Measurements from ENCODE around the gene SDHA.
A peak's percentile ranks its signal among the peaks of the same experiment; 100 is the strongest.
"Not testable (repeated sequence)": the region's sequence is repeated elsewhere in the genome, so short reads cannot be mapped to it uniquely, and the experiment has no call there.

SDHA gene

DNA sequence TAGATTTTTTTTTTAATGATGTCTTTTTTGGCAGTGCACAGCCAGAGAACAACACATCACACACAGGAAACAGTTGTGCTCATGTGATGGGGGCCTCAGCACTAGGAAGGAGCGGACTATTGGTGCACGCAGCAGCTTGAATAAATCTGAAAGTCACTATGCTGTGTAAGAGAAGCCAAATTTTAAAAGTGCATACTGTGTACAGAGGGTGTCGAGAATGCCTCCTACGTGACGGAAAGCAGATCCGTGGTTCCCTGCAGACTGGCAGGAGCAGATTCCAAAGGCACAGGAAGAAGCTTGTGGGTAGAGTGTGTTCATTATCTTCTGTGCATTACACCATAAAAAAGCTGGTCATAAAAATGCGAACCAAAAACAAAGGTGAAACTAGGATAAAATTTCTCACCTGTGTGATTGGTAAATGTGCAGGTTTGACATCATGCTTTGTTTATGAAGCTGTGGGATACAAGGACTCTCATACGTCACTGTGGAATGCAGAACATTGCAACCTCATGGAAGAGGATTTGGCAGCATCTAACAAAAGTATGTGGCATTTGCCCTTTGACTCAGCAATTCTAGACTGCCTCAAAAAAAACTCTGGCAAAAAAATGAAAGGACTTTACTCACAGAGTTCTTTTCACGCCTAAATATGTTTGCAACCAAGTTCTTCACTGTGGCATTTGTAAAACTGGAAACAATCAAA, 45.3 kb downstream of the SDHA start:
- not testable (repeated sequence) for DNase-seq

- no peak for DNase-seq
Observed at GRCh38 chr5:264338-264737, 46.2 kb downstream of the SDHA start.

GRCh38 chr5:266311-267026, 48.3 kb downstream of the SDHA start:
- DNase-seq = not testable (repeated sequence)

GRCh38 chr5:267716-268115, 49.6 kb downstream of the SDHA start:
- DNase-seq = no peak

DNA sequence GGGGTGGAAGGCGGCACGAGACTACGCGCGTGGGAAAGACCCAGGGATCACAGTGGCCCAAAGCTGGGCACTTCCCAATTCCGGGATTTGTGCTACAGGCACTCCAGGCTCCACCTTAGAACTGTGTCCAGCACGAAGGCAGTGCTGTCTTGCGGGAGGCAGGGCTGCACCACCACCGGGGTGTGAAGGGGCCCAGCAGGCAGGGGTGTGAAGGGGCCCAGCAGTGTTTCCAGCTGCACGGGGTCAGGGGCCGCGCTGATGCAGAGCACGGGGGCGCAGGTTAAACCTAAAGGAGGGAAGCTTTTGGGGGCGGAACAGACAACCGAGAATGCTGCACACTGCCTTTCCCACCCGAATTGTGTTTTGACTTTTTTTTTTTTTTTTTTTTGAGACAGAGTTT, 52.2 kb downstream of the SDHA start:
- no peak for DNase-seq

DNA sequence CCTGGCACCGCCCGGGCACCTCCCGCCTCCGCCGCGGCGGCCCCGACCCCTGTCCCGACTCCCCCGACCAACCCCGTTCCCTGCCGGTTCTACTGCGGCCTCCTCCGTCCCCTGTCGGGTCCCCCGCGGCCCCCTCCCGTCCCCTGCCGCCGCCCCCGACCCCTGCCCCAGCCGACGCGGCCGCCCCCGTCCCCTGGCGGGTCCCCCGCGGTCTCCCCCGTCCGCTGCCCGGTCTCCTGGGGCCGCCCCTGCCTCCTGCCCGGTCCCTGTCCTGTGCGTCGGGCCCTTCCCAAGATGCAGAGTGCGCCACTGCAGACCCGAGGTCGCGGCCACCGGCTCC, 53.7 kb downstream of the SDHA start:
- DNase-seq = not testable (repeated sequence)

GRCh38 chr5:273091-273490, 55.0 kb downstream of the SDHA start:
- DNase-seq = not testable (repeated sequence)

GRCh38 chr5:273491-273890, 55.4 kb downstream of the SDHA start:
- DNase-seq = not testable (repeated sequence)

- not testable (repeated sequence) for DNase-seq
Observed at GRCh38 chr5:274346-274745, 56.2 kb downstream of the SDHA start.

DNA sequence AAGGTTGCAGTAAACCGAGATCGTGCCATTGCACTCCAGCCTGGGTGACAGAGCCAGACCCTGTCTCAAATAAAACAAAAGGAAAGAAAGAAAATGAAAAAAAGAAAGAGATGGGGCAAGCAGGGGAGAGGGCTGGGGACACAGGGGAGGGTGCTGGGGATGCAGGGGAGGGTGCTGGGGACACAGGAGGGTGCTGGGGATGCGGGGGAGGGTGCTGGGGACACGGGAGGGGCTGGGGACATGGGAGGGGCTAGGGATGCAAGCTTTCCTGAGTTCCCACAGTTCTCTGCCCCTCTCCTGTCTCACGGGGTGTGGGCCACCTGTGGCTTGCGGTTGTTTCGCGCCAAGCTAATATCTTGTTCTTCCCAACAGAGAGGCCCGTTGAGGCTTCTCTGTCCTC, 60.5 kb downstream of the SDHA start:
- DNase-seq = no peak

DNA sequence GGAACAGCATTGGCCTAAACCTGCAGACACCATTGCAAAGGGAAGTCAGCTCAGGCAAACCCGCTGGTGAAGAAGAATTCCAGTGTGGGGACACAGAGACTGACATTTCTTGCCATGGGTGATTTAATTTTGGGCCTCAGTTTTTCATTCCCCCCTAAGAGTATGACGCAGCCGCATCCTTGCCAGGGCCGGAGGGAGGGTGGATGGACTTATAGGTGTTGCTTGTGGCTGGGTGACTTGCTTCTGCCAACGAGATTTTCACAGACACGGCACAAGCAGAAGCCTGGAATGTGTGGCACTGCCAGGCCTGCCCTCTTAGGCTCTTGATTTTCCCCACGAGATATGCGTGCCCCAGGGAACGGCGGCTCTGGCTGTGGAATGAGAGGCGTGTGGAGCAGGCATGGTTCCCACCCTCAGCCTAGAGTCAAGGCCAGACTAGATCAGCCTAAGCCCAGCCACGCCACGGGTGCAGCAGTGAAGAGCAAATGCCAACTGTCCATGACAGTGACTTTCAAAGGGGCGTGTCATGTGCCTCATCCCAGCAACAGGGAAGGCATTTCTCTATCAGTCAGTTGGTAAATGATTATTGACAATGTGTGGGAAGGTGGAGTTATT, 61.0 kb downstream of the SDHA start:
- not testable (repeated sequence) for DNase-seq

DNA sequence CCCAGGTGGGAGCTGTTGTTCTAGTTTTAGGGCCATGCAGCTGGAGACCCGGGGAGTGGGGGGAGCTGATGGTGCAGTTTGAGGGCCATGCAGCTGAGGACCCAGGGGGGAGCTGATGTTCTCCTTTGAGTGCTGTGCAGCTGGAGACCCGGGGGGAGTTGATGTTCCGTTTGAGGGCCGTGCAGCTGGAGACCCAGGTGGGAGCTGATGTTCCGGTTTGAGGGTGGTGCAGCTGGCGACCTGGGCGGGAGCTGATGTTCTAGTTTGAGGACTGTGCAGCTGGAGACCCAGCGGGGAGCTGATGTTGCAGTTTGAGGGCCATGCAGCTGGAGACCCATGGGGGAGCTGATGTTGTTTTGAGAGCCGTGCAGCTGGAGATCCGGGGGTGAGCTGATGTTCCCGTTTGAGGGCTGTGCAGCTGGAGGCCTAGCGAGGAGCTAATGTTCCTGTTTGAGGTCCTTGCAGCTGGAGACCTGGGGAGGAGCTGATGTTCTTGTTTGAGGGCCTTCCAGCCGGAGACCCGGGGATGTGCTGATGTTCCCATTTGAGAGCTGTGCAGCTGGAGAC, 68.0 kb downstream of the SDHA start:
- no peak for DNase-seq

DNA sequence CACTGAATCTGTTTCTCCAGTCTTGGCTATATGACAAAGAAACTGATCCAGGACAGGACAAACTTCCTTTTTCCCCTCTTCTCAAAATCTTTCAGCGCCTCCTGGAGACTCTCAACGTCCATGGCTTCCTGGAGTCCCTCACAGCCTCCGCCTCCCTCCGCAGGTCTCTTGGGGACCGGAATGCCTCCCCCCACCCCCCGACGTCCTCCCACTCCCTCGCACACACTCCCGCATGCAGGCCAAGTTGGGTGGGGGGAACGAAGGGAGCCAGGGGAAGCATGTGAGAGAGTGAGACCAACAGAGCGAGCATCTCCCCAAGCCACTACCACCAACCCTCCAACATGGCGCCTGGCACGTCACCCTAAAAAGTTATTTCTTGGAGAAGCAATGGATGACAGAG, 72.1 kb downstream of the SDHA start:
- not testable (repeated sequence) for DNase-seq

DNA sequence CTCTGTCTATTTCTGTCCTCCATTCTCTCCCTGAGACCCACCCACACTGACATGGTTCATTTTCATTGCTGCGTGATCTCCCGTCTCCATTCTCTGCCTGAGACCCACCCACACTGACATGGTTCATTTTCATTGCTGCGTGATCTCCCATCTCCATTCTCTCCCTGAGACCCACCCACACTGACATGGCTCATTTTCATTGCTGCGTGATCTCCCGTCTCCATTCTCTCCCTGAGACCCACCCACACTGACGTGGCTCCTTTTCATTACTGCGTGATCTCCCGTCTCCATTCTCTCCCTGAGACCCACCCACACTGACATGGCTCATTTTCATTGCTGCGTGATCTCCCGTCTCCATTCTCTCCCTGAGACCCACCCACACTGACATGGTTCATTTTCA, 73.2 kb downstream of the SDHA start:
- not testable (repeated sequence) for DNase-seq

- DNase-seq = not testable (repeated sequence)
Observed at GRCh38 chr5:294788-295187, 76.7 kb downstream of the SDHA start.

- not testable (repeated sequence) for DNase-seq
Observed at GRCh38 chr5:296207-296606, 78.1 kb downstream of the SDHA start.

DNA sequence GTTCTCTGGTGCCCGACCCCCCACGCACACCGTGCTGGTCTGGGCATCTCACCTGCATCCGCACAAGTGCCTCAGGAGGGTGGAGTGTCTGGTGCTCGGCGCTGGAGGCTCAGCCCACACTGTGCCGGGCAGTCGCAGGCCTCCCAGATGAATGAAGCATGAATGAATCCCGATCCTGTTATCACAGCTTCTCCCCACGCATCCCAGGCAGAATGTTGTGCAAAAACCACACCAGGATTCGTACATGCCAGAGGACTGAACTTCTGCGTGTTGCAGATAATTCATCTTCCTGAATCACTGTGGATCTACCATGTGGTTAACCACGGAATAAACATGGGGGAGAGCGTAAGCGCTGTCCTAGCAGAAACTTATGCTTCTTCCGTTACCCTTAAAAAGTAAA, 78.8 kb downstream of the SDHA start:
- DNase-seq = peak; percentile 19

GRCh38 chr5:297448-297847, 79.3 kb downstream of the SDHA start:
- not testable (repeated sequence) for DNase-seq

GRCh38 chr5:297991-298736, 80.0 kb downstream of the SDHA start:
- not testable (repeated sequence) for DNase-seq

DNA sequence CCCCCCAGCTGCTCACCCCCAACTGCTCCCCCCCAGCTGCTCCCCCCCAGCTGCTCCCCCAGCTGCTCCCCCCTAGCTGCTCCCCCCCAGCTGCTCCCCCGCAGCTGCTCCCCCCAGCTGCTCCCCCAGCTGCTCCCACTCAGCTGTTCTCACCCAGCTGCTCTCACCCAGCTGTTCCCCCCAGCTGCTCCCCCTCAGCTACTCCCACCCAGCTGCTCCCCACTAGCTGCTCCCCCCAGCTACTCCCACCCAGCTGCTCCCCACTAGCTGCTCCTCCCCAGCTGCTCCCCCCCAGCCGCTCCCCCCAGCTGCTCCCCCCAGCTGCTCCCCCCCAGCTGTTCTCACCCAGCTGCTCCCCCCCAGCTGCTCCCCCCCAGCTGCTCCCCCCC, 80.6 kb downstream of the SDHA start:
- no peak for DNase-seq

DNA sequence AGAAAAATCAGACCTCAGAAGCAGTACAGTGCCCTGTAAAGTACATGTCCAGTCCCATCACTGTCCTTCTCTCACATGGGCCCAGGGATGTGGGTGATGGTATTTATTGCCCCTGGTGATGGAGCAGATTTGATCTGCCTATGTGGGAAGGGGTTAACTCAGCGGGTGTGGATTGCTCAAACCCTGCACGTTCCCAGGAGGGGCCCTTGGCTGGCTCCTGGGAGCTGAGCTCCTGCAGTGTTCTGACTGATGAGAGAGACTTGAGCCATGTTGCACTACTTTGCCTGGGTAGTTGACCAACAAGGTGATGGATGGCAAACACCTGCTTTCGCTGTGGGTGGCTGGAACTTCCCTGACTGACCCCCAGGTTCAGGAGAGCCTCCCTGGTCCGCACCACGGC, 81.8 kb downstream of the SDHA start:
- not testable (repeated sequence) for DNase-seq

GRCh38 chr5:300691-301435, 82.7 kb downstream of the SDHA start:
- not testable (repeated sequence) for DNase-seq

All from activated gamma-delta T cell treated with Interleukin-2 at 50 U/mL for 16 hours (primary cell).